Ishikawa (cell line): ENCODE data around the gene CNTNAP2.

Source experiments
- CEBPB ChIP-seq: IDR thresholded peaks from 2 replicates; pipeline ENCODE4 v1.6.1; 2012
- CREB1 ChIP-seq: IDR thresholded peaks from 2 replicates; pipeline ENCODE4 v1.6.1; 2012; ENCODE audit warnings: low read depth
- EGR1 ChIP-seq: IDR thresholded peaks from 2 replicates; pipeline ENCODE4 v1.6.1; 2012
- EP300 ChIP-seq: IDR thresholded peaks from 2 replicates; pipeline ENCODE4 v1.6.1; 2012; ENCODE audit warnings: borderline replicate concordance
- FOXM1 ChIP-seq: IDR thresholded peaks from 2 replicates; pipeline ENCODE4 v1.6.1; 2012; ENCODE audit warnings: low read depth, borderline replicate concordance
- MAX ChIP-seq: IDR thresholded peaks from 2 replicates; pipeline ENCODE4 v1.6.1; 2012
- NFIC ChIP-seq: IDR thresholded peaks from 2 replicates; pipeline ENCODE4 v1.6.1; 2012
- RAD21 ChIP-seq: IDR thresholded peaks from 2 replicates; pipeline ENCODE4 v1.6.1; 2012; ENCODE audit warnings: low read depth
- REST ChIP-seq: IDR thresholded peaks from 2 replicates; pipeline ENCODE4 v1.6.1; 2012; ENCODE audit warnings: low read depth, mild to moderate bottlenecking
- TAF1 ChIP-seq: IDR thresholded peaks from 2 replicates; pipeline ENCODE4 v1.6.1; 2012; ENCODE audit warnings: low read depth, mild to moderate bottlenecking
- TCF12 ChIP-seq: IDR thresholded peaks from 2 replicates; pipeline ENCODE4 v1.6.1; 2012; ENCODE audit warnings: low read depth
- TEAD4 ChIP-seq: IDR thresholded peaks from 2 replicates; pipeline ENCODE4 v1.6.1; 2012
- USF1 ChIP-seq: IDR thresholded peaks from 2 replicates; pipeline ENCODE4 v1.6.1; 2012
- YY1 ChIP-seq: IDR thresholded peaks from 2 replicates; pipeline ENCODE4 v1.6.1; 2012; ENCODE audit warnings: low read depth
- ZBTB7A ChIP-seq: IDR thresholded peaks from 2 replicates; pipeline ENCODE4 v1.6.1; 2012; ENCODE audit warnings: low read depth

The CNTNAP2 gene

GRCh38 chr7:146658604-146659003 is 542.0 kb downstream of the CNTNAP2 start:
- TF ChIP-seq MAX (no peak), NFIC (no peak), TCF12 (no peak), REST (no peak), USF1 (no peak), RAD21 (no peak), FOXM1 (no peak), TAF1 (no peak), ZBTB7A (no peak), CEBPB (no peak)

- TF ChIP-seq CEBPB (no peak), EP300 (no peak), REST (no peak), USF1 (no peak), TAF1 (no peak), TEAD4 (no peak), YY1 (no peak), NFIC (no peak)
Measured at GRCh38 chr7:146659732-146660131, 543.1 kb downstream of the CNTNAP2 start.

GRCh38 chr7:146660839-146661238 is 544.2 kb downstream of the CNTNAP2 start:
- no peak for TF ChIP-seq EP300
- TF ChIP-seq MAX, result no peak
- TF ChIP-seq EGR1, result no peak
- no peak for TF ChIP-seq REST
- TF ChIP-seq YY1, result no peak
- no peak for TF ChIP-seq ZBTB7A
- TF ChIP-seq TCF12, result no peak

- TF ChIP-seq TCF12 (no peak), CREB1 (no peak), YY1 (no peak), TAF1 (no peak), TEAD4 (no peak), CEBPB (no peak), EP300 (no peak), NFIC (no peak), ZBTB7A (no peak), EGR1 (no peak), REST (no peak), RAD21 (no peak), FOXM1 (no peak)
Measured at GRCh38 chr7:146661435-146661834, 544.8 kb downstream of the CNTNAP2 start.
